Thyroid gland (tissue), 4 donors: ENCODE measurements around the gene MAK.

Source experiments
- POLR2A ChIP-seq, 2 donors: fragments of 450-650 bp; IDR thresholded peaks; one replicate each; pipeline ENCODE4 v1.6.1; 2017; ENCODE audit warnings: antibody characterized with exemption in 2 of 2, mild to moderate bottlenecking in 2 of 2, moderate library complexity in 1 of 2
- TF ChIP-seq, protein P1 (sequence below), 6 experiments: fragments of 200-600 bp in 3 of 6; fragments of 450-650 bp in 3 of 6; sonication (generic) in 3 of 6; IDR thresholded peaks; one replicate each; pipeline ENCODE4 v1.5.1; 2016 to 2019; ENCODE audit warnings: antibody characterized with exemption in 6 of 6, mild to moderate bottlenecking in 2 of 6, inconsistent platforms in 1 of 6, moderate library complexity in 1 of 6

DNA sequence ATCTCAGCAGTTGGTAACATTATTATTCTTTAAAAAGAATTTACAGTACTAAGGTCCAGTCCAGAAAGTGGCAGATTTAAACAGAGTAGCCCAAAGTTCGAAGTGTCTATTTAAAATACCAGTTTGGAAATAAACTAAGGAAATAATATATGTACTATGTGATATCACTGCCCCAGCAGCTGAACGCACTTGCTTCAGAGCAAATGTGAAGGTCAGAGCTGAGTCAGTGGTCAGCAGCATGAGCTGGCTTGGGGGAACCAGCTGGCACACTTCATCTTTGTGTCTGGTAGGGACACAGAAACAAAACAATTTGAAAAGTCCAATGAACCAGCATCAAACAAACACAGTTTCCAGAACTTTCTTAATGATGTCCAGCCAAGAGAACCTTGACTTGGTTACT lies 75.3 kb downstream of the MAK start:
- TF ChIP-seq, protein P1, sequence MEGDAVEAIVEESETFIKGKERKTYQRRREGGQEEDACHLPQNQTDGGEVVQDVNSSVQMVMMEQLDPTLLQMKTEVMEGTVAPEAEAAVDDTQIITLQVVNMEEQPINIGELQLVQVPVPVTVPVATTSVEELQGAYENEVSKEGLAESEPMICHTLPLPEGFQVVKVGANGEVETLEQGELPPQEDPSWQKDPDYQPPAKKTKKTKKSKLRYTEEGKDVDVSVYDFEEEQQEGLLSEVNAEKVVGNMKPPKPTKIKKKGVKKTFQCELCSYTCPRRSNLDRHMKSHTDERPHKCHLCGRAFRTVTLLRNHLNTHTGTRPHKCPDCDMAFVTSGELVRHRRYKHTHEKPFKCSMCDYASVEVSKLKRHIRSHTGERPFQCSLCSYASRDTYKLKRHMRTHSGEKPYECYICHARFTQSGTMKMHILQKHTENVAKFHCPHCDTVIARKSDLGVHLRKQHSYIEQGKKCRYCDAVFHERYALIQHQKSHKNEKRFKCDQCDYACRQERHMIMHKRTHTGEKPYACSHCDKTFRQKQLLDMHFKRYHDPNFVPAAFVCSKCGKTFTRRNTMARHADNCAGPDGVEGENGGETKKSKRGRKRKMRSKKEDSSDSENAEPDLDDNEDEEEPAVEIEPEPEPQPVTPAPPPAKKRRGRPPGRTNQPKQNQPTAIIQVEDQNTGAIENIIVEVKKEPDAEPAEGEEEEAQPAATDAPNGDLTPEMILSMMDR (IDR thresholded peaks at IDR 0.05) = no peak
- TF ChIP-seq POLR2A (IDR thresholded peaks at IDR 0.05) = no peak
